Measurements from ENCODE around the gene ADAMTS15. TPM values are rescaled to one million over a fixed set of nuclear protein-coding genes. Genes with fewer than 3 reads are reported as not detected.

ADAMTS15 gene
- total and polyA plus RNA-seq, 10 of the 15 experiments (the other 5 are each of a cell fraction or from before 2014, with no cell fraction given), result not detected

DNA sequence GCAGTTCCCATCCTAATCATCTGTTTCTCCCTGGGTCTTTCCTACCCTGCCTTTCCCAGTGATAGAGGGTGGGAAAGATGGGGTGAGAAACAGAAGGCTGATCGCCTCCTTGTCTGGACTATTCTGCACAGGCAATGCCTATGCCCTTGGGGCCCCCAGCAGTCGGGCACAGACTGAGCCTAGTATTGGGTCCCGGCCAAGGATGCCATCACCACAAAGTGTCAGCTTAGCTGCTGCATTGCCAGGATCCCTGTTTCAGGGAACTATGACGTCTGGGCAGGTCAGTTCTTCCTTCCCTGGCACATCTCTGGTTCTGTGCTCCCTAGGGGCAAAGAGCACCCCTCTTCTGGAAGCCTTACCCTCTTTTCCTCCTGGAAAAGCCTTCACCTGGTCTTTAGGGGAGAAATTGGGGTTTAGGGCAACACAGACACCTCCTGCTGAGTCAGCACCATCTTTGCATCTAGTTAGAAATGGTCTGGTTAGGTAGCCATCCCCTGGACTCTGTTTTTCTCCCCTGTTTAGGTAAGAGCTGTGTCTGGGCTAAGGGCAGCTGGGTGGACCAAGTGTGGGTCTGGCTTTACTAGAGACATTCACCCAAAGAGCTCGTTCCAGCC lies 22.1 kb upstream of the ADAMTS15 start:
- H3K4me1 ChIP-seq (ENCODE audit: control insufficient read depth, insufficient read depth, low read length), result no peaks in the 10 kb centered on the region
- ChIA-PET POLR2A (no interaction called here), RAD21 (ENCODE audit: unreplicated experiment) (no interaction called here), SMC1A (ENCODE audit: uncharacterized antibody, unreplicated experiment) (interaction anchor here (2.7 kb wide), 1 partner anchor 214 kb away, joined by 10 read pairs; no protein-coding TSS in a partner anchor), CTCF (interaction anchor here (0.6 to 1.6 kb wide), 5 partner anchors 214 to 436 kb away, joined by 3 to 6 read pairs (median 4); no protein-coding TSS in a partner anchor)
- no peaks in the 10 kb centered on the region for H3K36me3 ChIP-seq (ENCODE audit: control insufficient read depth in 2 of 2, insufficient read depth in 2 of 2, low read length in 1 of 2)
- TF ChIP-seq, protein P1, sequence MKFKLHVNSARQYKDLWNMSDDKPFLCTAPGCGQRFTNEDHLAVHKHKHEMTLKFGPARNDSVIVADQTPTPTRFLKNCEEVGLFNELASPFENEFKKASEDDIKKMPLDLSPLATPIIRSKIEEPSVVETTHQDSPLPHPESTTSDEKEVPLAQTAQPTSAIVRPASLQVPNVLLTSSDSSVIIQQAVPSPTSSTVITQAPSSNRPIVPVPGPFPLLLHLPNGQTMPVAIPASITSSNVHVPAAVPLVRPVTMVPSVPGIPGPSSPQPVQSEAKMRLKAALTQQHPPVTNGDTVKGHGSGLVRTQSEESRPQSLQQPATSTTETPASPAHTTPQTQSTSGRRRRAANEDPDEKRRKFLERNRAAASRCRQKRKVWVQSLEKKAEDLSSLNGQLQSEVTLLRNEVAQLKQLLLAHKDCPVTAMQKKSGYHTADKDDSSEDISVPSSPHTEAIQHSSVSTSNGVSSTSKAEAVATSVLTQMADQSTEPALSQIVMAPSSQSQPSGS (IDR thresholded peaks at IDR 0.05; ENCODE audit: low read length), result no peak
- no peak for TF ChIP-seq PKNOX1 (IDR thresholded peaks at IDR 0.05)
- TF ChIP-seq ATF7 (IDR thresholded peaks at IDR 0.05; ENCODE audit: low read depth), result no peak
- TF ChIP-seq, protein P2, sequence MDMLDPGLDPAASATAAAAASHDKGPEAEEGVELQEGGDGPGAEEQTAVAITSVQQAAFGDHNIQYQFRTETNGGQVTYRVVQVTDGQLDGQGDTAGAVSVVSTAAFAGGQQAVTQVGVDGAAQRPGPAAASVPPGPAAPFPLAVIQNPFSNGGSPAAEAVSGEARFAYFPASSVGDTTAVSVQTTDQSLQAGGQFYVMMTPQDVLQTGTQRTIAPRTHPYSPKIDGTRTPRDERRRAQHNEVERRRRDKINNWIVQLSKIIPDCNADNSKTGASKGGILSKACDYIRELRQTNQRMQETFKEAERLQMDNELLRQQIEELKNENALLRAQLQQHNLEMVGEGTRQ (IDR thresholded peaks at IDR 0.05; ENCODE audit: borderline replicate concordance, low read depth, low read length), result no peak
- no peak for TF ChIP-seq ASH2L (IDR thresholded peaks at IDR 0.05; ENCODE audit: borderline replicate concordance, low read depth)
- no peak for TF ChIP-seq RBBP5 (conservative IDR thresholded peaks at IDR 0.05)
- H3K9ac ChIP-seq (ENCODE audit: control insufficient read depth, insufficient read depth, low read length), result no peak overlapping the region
- no TSS peak for BruUV-seq (replicated peaks)
- in situ Hi-C loops (cut with MboI), result loop anchor here (10.0 kb wide), 1 partner anchor 212 kb away; no protein-coding TSS in a partner anchor
- DNase-seq (ENCODE audit: low read depth, low spot score), result no peak
- no peaks in the 10 kb centered on the region for H3K79me2 ChIP-seq (ENCODE audit: control insufficient read depth, insufficient read depth, low read length)
- H2AFZ ChIP-seq (ENCODE audit: control insufficient read depth, low read depth, low read length), result no peak overlapping the region
- WGBS (ENCODE audit: insufficient coverage, insufficient replicate concordance, low lambda C conversion rate, missing lambda C conversion rate), result 16% methylated on average over 5 of the region's 5 CpGs
- ATAC-seq, result no peak
- intact Hi-C loops (cut with micrococcal nuclease; ENCODE audit: unreplicated experiment), result no loop called here
- no peaks in the 10 kb centered on the region; the same call in 1 of the 2 replicates for H4K20me1 ChIP-seq (ENCODE audit: control insufficient read depth, insufficient read depth)
- H3K27ac ChIP-seq (ENCODE audit: control insufficient read depth, insufficient read depth), result no peak overlapping the region
- H3K4me2 ChIP-seq (ENCODE audit: control insufficient read depth, insufficient read depth), result no peak overlapping the region
- H3K27me3 ChIP-seq (replicated peaks in 1 of 2; ENCODE audit: control insufficient read depth in 2 of 2, insufficient read depth in 2 of 2, low read length in 1 of 2), result peaks cover 15% of the 10 kb centered on the region in 2 experiments
- H3K9me3 ChIP-seq (replicated peaks; ENCODE audit: control insufficient read depth, insufficient read depth, low read length), result no peaks in the 10 kb centered on the region
- no peak for FAIRE-seq
- no peak overlapping the region for H3K4me3 ChIP-seq
